GM19023 (cell line): ENCODE data around the gene TNRC6B.
"Not testable (repeated sequence)": the region's sequence is repeated elsewhere in the genome, so short reads cannot be mapped to it uniquely, and the experiment has no call there.

Experiments
- ATAC-seq: cut with Tn5 transposase; IDR thresholded peaks from one replicate; pipeline ENCODE4 v1.9.1; 2021; ENCODE audit warnings: mild to moderate bottlenecking, moderate library complexity; ENCODE audit not compliant: unreplicated experiment

Gene TNRC6B

GRCh38 chr22:40177738-40178416, at the start of gene TNRC6B:
TNRC6B (plus strand) TSS chr22:40177925; CDS start chr22:40178136, 211 bp downstream.
- peak; percentile 84 for ATAC-seq

- ATAC-seq: no peak
Observed at GRCh38 chr22:40128989-40129388, 48.7 kb upstream of the TNRC6B start.

GRCh38 chr22:40137132-40137531, 40.6 kb upstream of the TNRC6B start:
- no peak for ATAC-seq

GRCh38 chr22:40138866-40139265, 38.9 kb upstream of the TNRC6B start:
- no peak for ATAC-seq

- ATAC-seq: no peak
Observed at GRCh38 chr22:40147388-40148176, 30.1 kb upstream of the TNRC6B start.

- ATAC-seq: no peak
Observed at GRCh38 chr22:40153192-40153591, 24.5 kb upstream of the TNRC6B start.

GRCh38 chr22:40153705-40154104, 24.0 kb upstream of the TNRC6B start:
- ATAC-seq: no peak

GRCh38 chr22:40156001-40156516, 21.7 kb upstream of the TNRC6B start:
- no peak for ATAC-seq

GRCh38 chr22:40156682-40157081, 21.0 kb upstream of the TNRC6B start:
- ATAC-seq: not testable (repeated sequence)

- ATAC-seq: no peak
Observed at GRCh38 chr22:40157330-40157945, 20.3 kb upstream of the TNRC6B start.

- ATAC-seq: no peak
Observed at GRCh38 chr22:40161194-40161593, 16.5 kb upstream of the TNRC6B start.

- ATAC-seq: not testable (repeated sequence)
Observed at GRCh38 chr22:40165537-40165936, 12.2 kb upstream of the TNRC6B start.

- no peak for ATAC-seq
Observed at GRCh38 chr22:40175611-40176244, 2.0 kb upstream of the TNRC6B start.

- ATAC-seq: no peak
Observed at GRCh38 chr22:40176921-40177737, 596 bp upstream of the TNRC6B start.

GRCh38 chr22:40178417-40179409, 988 bp downstream of the TNRC6B start:
- no peak for ATAC-seq

GRCh38 chr22:40179526-40179925, 1.8 kb downstream of the TNRC6B start:
- no peak for ATAC-seq

- ATAC-seq: no peak
Observed at GRCh38 chr22:40180403-40180802, 2.7 kb downstream of the TNRC6B start.

GRCh38 chr22:40181323-40181722, 3.6 kb downstream of the TNRC6B start:
- no peak for ATAC-seq

- ATAC-seq: no peak
Observed at GRCh38 chr22:40182231-40182835, 4.6 kb downstream of the TNRC6B start.
